ENCODE results near the gene KATNA1. TPM values are rescaled to one million over a fixed set of nuclear protein-coding genes. Genes with fewer than 3 reads are reported as not detected.

Gene KATNA1
- total and polyA plus RNA-seq, 9 of the 15 experiments (the other 6 are each of a cell fraction or from before 2014, with no cell fraction given): 22.5 to 76.9 (median 45.0) TPM

- Histone ChIP-seq H3K36me3 (ENCODE audit: control insufficient read depth, insufficient read depth, low read length) (peaks cover 44% of the 10 kb centered on the region; the same call in 2 of the 3 replicates), H3K9me3 (replicated peaks; ENCODE audit: control insufficient read depth, insufficient read depth, low read depth, low read length) (no peaks in the 10 kb centered on the region), H2AFZ (ENCODE audit: low read depth, low read length) (no peak overlapping the region), H3K4me3 (no peak overlapping the region), H3K27ac (ENCODE audit: extremely low read depth, low read depth, low read length) (no peak overlapping the region), H3K79me2 (ENCODE audit: control insufficient read depth, insufficient read depth, low read length) (no peaks in the 10 kb centered on the region), H3K4me2 (ENCODE audit: insufficient read depth, low read length) (no peak overlapping the region), H4K20me1 (replicated peaks; ENCODE audit: control insufficient read depth, insufficient read depth, low read length) (no peaks in the 10 kb centered on the region), H3K9ac (ENCODE audit: insufficient read depth in 1 of 2, low read depth in 2 of 2, low read length in 2 of 2) (no peak overlapping the region), H3K27me3 (ENCODE audit: control insufficient read depth in 2 of 2, insufficient read depth in 2 of 2, low read length in 2 of 2) (no peaks in the 10 kb centered on the region), H3K4me1 (replicated peaks in 1 of 2; ENCODE audit: control insufficient read depth in 2 of 2, insufficient read depth in 2 of 2, low read length in 2 of 2) (no peaks in the 10 kb centered on the region), H3K9me1 (ENCODE audit: control insufficient read depth, insufficient read depth, low read length) (no peaks in the 10 kb centered on the region)
- CTCF ChIA-PET (ENCODE audit: low intra/inter-chr PET ratio): no interaction called here
- POLR2A ChIA-PET: no interaction called here
- FAIRE-seq (no peak), DNase-seq (ENCODE audit: extremely low read depth in 1 of 4, low spot score in 3 of 4) (no peak), ATAC-seq (no peak)
- BruUV-seq (replicated peaks): no TSS peak
- in situ Hi-C loops (cut with MboI) (no loop called here), intact Hi-C loops (cut with micrococcal nuclease) (no loop called here)
- 81% methylated on average over 5 of the region's 5 CpGs for WGBS (ENCODE audit: insufficient coverage, low coverage, missing lambda C conversion rate)
- TF ChIP-seq HLTF (IDR thresholded peaks at IDR 0.05) (no peak), PBX2 (CRISPR knock-in tag; IDR thresholded peaks at IDR 0.05; ENCODE audit: low read depth) (no peak), PBX2 (tag; conservative IDR thresholded peaks at IDR 0.05; ENCODE audit: low read depth) (no peak), RNF2 (IDR thresholded peaks at IDR 0.05) (no peak), BCOR (IDR thresholded peaks at IDR 0.05) (0 out of 2 replicates have a peak, but pooled peaks have one; percentile 45), ZNF133 (CRISPR knock-in tag; IDR thresholded peaks at IDR 0.05) (no peak), ADNP (tag; IDR thresholded peaks at IDR 0.05) (0 out of 2 replicates have a peak, but pooled peaks have one; percentile 21), RBM25 (IDR thresholded peaks at IDR 0.05; ENCODE audit: low read depth, low read length, severe bottlenecking) (peak; percentile 79), KDM1A (IDR thresholded peaks at IDR 0.05) (peak in 1 of 2 experiments; percentile 41; a peak in 1 of 4 replicates), ZNF263 (CRISPR knock-in tag; IDR thresholded peaks at IDR 0.05; ENCODE audit: borderline replicate concordance) (no peak), TCF3 (CRISPR knock-in tag; IDR thresholded peaks at IDR 0.05) (no peak)
- TF ChIP-seq, protein P1, sequence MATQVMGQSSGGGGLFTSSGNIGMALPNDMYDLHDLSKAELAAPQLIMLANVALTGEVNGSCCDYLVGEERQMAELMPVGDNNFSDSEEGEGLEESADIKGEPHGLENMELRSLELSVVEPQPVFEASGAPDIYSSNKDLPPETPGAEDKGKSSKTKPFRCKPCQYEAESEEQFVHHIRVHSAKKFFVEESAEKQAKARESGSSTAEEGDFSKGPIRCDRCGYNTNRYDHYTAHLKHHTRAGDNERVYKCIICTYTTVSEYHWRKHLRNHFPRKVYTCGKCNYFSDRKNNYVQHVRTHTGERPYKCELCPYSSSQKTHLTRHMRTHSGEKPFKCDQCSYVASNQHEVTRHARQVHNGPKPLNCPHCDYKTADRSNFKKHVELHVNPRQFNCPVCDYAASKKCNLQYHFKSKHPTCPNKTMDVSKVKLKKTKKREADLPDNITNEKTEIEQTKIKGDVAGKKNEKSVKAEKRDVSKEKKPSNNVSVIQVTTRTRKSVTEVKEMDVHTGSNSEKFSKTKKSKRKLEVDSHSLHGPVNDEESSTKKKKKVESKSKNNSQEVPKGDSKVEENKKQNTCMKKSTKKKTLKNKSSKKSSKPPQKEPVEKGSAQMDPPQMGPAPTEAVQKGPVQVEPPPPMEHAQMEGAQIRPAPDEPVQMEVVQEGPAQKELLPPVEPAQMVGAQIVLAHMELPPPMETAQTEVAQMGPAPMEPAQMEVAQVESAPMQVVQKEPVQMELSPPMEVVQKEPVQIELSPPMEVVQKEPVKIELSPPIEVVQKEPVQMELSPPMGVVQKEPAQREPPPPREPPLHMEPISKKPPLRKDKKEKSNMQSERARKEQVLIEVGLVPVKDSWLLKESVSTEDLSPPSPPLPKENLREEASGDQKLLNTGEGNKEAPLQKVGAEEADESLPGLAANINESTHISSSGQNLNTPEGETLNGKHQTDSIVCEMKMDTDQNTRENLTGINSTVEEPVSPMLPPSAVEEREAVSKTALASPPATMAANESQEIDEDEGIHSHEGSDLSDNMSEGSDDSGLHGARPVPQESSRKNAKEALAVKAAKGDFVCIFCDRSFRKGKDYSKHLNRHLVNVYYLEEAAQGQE (IDR thresholded peaks at IDR 0.05; ENCODE audit: borderline replicate concordance): no peak
- TF ChIP-seq, protein P1 (CRISPR knock-in tag; IDR thresholded peaks at IDR 0.05; ENCODE audit: low read depth): no peak
Measured at GRCh38 chr6:149581349-149581748, 67.2 kb downstream of the KATNA1 start.
